GM21619 (cell line): ENCODE data around the gene U2AF1L4.

Experiments used
- ATAC-seq: cut with Tn5 transposase; IDR thresholded peaks from one replicate; pipeline ENCODE4 v1.9.1; 2021; ENCODE audit not compliant: unreplicated experiment

Gene U2AF1L4, protein sequence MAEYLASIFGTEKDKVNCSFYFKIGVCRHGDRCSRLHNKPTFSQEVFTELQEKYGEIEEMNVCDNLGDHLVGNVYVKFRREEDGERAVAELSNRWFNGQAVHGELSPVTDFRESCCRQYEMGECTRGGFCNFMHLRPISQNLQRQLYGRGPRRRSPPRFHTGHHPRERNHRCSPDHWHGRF

DNA sequence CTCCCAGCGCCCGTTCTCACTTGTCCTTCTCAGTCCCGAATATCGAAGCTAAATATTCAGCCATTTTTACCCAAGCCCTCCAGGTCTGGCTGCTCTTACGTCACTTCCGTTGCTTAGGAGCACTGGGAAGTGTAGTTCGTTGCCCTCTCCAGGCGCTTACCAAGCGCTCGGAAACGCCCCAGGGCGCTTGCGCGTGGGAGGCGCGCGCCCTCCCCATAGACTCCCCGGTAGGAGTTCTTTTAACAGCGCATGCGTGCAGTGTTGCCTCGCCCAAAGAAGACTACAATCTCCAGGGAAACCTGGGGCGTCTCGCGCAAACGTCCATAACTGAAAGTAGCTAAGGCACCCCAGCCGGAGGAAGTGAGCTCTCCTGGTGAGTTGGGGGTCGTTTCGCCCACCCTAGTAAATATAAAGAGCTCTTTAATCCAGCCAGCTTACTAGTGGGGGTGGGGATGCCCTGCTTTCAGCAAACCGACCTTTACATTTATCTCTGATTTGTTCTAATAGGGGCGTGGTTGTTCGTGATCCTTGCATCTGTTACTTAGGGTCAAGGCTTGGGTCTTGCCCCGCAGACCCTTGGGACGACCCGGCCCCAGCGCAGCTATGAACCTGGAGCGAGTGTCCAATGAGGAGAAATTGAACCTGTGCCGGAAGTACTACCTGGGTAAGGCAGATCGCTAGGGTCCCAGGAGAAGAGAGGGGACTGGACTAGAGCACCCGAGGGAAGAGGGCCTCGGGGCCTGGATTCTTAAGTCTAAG is at the start of gene U2AF1L4, which contains the start of gene PSENEN:
TSS of gene U2AF1L4 (minus strand) at position 91 of the 759 bp plus-strand sequence. CDS start at position 64, 27 bp downstream.
TSS of gene PSENEN (plus strand) at position 324 of the 759 bp plus-strand sequence. CDS start at position 604, 280 bp downstream.
- ATAC-seq: peak; percentile 38

DNA sequence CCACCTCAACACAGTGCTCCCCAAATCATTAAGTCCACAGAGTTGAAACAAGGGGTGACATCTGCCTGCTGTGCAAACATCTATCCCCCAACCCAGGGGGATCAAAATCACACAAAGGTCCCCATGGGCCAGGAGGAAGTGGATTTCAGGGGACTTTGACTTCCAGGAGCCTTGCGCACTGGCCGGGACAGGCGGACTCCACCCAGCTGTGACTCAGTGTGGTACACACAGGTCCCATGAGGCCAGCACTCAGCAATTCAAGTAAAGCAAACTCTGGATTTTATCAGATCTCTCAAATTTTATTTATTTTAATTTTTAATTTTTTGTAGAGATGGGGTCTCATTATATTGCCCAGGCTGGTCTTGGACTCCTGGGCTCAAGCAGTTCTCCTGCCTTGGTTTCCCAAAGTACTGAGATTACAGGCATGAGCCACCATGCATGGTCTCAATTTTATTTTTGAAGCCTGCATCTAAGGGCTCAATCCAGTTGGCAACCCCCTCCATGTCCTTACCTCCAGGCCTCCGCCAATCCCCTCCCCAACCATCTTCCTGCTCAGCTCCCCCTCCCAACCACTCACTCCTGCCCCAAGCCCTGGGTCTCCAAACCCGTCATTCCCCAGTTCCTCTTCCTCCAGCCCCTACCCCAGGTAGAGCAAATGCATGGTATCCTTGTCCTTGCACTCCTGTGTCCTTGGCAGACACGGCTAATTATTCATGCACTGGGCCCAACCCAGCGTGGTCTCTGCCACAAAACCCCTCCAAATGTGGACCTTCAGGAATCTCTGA is 48.4 kb upstream of the U2AF1L4 start:
- no peak for ATAC-seq

DNA sequence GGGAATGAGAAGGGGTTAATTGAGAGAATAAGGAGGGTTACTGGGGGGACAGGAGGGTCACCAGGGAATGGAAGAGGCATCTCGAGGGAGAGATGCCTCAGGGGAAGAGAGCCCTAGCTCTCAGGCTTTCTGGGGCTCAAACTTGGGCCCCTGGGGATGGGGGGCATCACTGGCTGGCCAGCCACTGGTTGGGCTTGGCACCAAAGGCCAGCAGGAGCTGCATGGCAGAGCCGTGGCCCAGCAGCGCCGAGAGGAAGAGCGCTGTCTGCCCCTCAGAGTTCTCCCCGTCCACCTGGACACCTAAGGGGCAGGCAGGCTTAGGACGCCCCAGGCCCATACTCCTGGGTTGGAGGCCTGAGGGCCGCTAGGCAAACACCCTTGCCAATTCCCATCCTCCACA is 47.7 kb upstream of the U2AF1L4 start:
- no peak for ATAC-seq

DNA sequence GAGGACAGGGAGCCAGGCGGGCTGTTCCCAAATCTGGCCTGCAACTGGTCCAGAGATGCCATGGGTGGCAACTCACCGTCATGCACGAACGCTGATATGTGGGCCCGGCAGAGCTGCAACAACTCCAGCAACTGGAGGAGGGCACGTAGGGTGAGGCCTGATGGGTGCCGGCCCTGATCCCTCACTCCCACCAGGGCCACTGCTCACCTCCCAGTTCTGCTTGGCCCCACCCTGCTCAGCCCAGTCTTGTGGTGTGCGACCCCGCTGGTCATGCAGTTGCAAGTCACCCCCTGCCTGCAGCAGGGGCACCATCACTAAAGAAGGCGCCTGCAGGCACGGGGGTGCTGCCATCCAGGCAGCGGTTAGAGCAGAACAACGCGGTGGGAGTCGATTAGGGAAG is 47.1 kb upstream of the U2AF1L4 start:
- ATAC-seq: no peak

DNA sequence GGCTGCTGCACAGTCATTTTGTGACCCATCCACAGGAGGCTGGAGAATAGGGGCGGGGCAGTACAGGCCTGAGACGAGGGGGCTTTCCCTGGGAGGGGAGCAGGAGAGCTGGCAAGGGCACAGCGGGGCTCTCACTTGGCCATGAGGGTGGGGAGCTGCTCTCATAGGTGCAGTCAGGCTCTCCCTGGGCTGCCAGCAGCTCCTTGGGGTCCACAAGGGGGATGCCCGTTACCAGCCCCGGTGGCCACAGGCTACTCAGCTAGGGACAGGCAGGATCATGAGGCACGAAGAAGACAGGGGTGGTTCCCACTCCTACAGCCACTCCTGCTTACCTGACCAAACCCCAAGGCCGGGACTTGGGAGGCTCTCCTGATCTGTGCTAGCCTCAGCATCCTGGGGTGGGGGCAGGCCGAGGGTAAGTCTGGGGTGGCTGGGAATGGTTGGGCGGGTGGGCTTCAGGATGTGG is 46.6 kb upstream of the U2AF1L4 start:
- no peak for ATAC-seq

DNA sequence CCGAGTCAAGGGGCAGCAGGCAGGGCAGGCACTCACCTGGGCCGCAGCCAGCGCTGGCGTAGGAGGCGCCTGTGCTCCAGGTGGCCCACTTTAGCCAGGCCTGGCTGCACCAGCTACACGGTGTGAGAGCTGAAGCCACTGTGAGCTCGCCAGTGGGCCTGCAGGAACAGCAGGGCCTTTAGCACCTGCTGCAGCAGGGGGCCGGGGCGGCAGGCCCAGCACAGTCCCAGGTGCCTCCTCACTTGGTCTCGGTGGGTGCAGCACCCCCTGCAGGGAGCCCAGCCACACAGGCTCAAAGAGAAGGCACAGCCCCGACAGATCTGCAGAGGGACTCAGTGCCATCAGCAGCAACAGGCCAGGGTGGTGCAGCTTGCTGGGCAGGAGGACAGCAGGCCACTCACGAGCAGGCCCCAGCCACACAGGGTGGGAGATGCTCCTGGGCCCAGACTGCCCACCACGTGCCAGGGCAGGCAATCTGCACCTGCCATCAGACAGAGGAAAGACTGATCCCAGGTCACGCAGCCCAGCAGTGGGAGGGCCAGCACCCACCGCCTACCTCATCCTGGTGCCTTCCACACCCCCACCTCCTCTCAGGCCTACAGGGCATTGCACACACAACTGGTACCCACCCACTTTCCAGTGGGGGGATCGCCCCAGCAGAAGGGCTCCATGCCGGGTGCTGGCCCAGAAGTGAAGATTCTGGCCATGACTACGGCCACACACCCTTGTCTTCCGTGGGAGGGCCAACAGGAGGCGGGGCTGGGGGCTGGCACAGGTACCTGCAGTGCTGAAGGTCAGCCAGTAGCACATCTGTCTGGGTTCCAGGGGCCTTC is 46.0 kb upstream of the U2AF1L4 start:
- no peak for ATAC-seq

DNA sequence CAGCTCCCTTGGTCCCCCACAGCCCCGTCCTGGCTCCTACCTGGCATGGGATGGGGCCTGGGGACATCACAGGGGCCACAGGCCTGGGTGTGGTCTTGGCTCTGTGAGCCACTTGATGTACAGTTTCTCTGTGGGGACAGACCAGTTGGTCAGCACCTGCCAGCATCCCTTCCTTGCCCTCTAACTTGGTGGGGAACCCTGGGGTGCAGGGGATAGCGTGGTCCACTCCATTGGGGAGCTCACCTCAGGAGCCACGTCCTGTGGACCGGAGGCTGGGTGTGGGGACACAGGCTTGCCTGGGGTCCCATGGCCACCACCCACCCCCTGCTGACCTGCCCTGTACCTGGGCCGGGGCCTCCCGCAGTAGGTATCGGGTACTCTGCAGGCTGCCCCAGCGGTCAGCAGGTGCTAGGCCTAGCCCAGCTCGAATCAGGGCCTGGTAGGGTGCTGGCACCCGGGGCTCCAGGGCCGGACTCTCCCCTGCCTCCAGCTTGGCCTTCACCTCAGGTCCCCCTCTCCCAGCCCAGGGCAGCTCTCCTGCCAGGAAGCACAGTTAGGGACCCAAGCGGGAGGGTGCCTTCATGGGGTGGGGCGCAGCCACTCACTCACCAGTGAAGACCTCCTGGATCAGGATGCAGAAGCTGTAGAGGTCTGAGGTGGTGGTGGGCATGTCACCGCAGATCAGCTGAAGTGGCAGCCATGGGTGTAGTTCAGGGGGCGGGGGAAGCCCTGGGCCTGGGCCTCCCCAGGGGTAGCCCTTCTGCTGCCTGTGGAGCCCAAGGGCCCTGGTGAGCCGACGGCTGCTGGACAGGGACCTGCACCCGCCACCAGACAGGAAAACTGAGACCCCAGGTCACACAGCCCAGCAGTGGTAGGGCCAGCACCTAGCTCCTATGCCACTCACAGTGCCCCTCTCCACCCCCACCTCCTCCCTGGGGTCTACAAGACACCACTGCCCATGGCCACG is 45.0 kb upstream of the U2AF1L4 start:
- no peak for ATAC-seq

DNA sequence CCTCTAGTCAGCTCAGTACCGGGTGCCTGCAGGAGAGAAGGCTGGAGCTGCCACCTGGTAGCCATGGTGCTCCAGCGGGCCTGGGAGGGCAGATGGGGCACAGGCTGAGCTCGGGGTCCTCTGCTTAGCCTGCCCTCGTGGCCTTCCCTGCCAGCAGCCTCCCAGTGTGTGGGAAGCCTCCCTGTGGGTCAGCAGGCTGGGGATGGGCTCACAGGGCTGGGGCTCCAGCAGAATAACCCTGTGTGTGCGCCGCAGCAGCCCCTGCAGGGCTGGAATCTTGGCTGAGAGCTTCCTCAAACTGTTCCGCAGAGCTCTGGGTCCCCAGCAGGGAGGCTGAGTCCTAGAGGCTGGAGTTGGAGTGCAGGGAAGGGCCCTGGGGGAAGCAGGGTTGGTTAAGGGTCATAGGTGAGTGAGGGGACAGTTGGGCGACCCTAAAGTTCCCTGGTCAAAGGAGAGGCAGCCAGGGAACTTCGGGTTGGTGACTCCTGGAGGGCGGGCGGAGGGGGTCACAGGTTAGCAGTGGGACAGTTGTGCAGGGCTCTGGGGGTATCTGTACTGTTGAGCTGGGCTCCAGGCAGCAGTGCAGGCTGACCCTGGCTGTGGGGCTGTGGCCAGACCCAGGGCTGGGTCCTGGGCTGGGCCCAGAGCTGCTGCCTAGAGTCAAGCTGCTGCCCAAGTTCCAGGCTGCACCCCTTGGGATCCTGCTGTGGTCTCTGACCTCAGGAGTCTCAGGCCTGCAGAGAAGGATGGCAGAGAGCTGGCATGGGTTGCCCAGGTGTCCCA is 44.2 kb upstream of the U2AF1L4 start:
- ATAC-seq: no peak

DNA sequence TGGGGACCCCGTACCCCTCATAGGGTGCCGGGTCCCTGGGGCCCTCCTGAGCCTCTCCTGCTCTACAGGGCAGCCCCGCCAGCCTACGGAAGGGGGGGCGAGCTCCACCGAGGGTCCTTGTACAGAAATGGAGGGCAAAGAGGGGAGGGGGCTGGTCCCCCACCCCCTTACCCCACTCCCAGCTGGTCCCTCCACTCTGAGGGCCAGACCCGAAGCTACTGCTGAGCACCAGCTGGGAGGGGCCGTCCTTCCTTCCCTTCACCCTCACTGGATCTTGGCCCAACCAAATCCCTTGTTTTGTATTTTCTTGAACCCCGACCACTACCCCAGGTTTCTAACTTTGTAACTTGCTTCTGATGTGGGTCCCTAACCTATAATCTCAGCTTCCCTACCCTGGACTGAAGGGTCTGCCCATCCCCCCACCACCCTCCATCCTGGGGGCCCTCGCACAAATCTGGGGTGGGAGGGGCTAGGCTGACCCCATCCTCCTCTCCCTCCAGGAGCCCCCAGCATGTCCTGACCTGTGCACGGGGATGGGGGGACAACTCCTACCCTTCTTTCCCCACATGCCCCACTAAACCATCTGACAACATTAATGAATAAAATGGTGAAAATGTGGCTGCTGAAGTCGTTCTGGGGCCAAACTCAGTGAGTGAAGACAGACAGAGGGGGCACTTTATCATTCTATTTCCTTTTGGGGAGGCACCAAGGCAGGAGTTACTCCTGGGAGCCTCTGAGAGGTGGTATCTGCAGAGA is 43.2 kb upstream of the U2AF1L4 start:
- ATAC-seq: no peak

DNA sequence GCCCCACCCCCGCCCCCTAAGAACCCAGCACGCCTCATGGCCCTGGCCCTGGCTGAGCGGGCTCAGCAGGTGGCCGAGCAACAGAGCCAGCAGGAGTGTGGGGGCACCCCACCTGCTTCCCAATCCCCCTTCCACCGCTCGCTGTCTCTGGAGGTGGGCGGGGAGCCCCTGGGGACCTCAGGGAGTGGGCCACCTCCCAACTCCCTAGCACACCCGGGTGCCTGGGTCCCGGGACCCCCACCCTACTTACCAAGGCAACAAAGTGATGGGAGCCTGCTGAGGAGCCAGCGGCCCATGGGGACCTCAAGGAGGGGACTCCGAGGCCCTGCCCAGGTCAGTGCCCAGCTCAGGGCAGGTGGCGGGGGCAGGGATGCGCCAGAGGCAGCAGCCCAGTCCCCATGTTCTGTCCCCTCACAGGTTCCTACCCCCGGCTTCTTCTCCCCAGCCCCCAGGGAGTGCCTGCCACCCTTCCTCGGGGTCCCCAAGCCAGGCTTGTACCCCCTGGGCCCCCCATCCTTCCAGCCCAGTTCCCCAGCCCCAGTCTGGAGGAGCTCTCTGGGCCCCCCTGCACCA is 42.1 kb upstream of the U2AF1L4 start:
- ATAC-seq: no peak

DNA sequence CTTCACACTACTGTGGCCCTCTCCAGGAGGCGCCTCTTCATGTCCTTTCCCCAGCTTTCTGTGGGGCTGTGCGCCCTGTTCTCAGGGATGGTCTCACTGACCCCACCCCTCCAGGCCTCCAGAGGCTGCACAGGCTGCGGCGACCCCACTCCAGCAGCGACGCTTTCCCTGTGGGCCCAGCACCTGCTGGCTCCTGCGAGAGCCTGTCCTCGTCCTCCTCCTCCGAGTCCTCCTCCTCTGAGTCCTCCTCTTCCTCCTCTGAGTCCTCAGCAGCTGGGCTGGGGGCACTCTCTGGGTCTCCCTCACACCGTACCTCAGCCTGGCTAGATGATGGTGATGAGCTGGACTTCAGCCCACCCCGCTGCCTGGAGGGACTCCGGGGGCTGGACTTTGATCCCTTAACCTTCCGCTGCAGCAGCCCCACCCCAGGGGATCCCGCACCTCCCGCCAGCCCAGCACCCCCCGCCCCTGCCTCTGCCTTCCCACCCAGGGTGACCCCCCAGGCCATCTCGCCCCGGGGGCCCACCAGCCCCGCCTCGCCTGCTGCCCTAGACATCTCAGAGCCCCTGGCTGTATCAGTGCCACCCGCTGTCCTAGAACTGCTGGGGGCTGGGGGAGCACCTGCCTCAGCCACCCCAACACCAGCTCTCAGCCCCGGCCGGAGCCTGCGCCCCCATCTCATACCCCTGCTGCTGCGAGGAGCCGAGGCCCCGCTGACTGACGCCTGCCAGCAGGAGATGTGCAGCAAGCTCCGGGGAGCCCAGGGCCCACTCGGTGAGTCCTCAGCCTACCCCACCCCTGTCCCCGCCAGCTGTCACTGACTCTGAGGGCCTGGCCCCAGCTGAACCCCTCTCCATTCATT is 41.3 kb upstream of the U2AF1L4 start:
- no peak for ATAC-seq

DNA sequence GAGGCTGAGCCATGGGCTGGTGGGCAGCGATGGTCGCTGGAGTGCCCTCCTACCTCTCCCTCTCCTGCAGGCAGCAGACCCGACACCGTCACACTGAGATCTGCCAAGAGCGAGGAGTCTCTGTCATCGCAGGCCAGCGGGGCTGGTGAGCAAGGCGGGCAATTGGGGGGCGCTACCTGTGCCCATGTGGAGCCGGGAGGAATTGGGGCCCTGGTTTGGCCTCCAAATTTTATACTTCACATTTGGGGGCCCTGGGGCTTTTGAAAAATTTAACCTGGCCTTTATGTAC is 40.1 kb upstream of the U2AF1L4 start:
- ATAC-seq: no peak

DNA sequence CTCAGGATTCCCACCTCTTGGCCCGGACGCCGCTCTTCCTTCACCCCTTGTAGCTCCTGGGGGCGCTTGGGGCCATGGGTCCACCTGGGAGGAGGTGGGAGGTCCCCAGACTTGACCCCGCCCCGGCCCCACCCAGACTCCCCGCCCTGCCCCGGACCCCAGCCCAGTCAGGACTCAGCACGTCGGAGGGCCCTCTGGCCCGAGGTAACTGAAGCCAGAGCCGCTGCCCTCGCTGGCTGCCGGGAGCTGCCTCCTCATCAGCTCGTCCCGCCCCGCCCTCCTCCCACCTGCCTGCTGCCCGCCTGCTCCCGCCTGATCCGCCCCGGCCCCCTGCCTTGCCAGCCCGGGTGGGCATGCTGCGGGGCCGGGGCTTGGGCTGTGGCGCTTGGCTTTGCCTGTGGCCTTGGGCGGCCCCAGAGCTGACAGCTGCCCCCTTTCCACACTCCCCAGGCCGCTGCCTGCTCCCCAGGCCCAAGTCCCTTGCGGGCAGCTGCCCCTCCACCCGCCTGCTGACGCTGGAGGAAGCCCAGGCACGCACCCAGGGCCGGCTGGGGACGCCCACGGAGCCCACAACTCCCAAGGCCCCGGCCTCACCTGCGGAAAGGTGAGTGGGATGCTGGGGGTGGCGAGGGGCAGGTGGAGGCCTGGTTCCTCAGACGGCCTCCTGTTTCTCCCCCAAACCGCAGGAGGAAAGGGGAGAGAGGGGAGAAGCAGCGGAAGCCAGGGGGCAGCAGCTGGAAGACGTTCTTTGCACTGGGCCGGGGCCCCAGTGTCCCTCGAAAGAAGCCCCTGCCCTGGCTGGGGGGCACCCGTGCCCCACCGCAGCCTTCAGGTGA is 39.5 kb upstream of the U2AF1L4 start:
- no peak for ATAC-seq

DNA sequence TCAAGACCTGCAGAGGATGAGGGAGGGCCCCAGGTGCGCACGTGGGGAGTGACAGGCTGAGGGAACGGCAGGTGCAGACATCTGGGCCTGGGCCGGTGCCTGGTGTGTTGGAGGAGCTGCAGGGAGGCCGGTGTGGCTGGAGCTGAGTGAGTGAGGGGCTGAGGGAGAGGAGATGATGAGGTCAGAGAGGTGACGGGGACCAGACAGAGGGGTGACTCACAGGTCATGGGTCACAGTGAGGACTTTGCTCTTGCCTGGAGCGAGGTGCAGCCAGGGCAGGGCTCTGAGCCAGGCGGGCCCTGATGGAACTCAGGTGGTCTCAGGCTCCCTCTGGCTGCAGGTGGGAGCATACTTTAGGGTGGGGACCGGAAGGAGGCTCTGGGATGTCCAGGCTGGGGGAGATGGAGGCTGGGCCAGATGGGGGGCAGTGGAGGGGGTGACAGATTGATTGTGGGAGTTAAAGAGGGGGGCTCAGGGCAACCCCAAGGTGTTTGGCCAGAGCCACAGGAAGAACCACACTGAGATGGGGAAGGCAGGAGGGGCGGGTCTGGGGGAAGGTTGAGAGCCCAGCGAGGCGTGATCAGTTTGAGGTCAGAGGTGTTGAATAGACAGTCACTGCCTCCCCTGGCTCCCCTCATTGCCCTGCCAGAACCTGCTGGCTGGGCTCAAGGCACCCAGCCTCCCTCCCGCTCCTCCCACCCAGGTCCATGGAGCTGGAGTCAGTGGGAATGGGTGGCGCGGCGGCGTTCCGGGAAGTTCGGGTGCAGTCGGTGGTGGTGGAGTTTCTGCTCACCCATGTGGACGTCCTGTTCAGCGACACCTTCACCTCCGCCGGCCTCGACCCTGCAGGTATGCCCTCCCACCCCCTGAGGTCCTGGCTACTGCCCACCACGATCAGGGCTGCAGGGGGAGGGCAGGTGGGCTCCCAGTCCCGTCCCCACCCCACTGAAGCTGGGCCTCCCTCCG is 38.5 kb upstream of the U2AF1L4 start:
- ATAC-seq: no peak

DNA sequence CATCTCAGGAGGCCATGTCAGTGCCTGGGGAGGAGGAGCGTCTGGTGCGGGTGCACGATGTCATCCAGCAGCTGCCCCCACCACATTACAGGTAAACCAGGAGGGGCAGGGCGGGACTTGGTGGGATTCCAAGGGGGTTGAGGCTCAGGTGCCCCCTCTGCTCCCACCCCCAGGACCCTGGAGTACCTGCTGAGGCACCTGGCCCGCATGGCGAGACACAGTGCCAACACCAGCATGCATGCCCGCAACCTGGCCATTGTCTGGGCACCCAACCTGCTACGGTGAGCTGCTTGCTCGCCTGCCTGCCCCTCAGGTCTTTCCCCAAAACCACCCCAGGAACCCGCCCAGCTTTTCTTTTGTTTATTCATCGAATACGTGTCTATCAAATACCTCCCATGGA is 37.4 kb upstream of the U2AF1L4 start:
- ATAC-seq: no peak
